ENCODE data around the gene RNF19B.

- TF ChIP-seq CTCF (CRISPR knock-in tag; IDR thresholded peaks at IDR 0.05) (no peak), JUND (CRISPR knock-in tag; IDR thresholded peaks at IDR 0.05) (no peak), ZNF274 (CRISPR knock-in tag; IDR thresholded peaks at IDR 0.05) (no peak), LCORL (IDR thresholded peaks at IDR 0.05) (no peak), LCORL (CRISPR knock-in tag; IDR thresholded peaks at IDR 0.05) (no peak), POLR2AphosphoS5 (IDR thresholded peaks at IDR 0.05; ENCODE audit: low read depth, low read length) (no peak), MAFG (CRISPR knock-in tag; IDR thresholded peaks at IDR 0.05) (no peak), POLR2A (IDR thresholded peaks at IDR 0.05; ENCODE audit: insufficient read depth in 1 of 2, low read depth in 2 of 2, low read length in 2 of 2) (no peak), ZNF883 (CRISPR knock-in tag; IDR thresholded peaks at IDR 0.05; ENCODE audit: not compliant biosample characterization) (no peak), ZNF580 (CRISPR knock-in tag; IDR thresholded peaks at IDR 0.05; ENCODE audit: borderline replicate concordance, low read depth) (no peak), ZBED4 (CRISPR knock-in tag; IDR thresholded peaks at IDR 0.05; ENCODE audit: borderline replicate concordance) (no peak)
These were observed 65.7 kb downstream of the RNF19B start for GRCh38 chr1:32898958-32899357.
